Measurements from ENCODE around the gene CREB5. TPM values are rescaled to one million over a fixed set of nuclear protein-coding genes. Genes with fewer than 3 reads are reported as not detected.

Gene CREB5
- total RNA-seq, 4 donors from 2014 or later, result 0.90 to 10.1 (median 4.9) TPM

- in situ Hi-C loops (cut with MboI; ENCODE audit: low sequenced_read_pairs in 4 of 4), result no loop called here
- Histone ChIP-seq H3K27ac (no peak overlapping the region), H3K4me3 (no peak overlapping the region), H3K36me3 (no peaks in the 10 kb centered on the region), H3K4me1 (peaks cover 27 to 42% of the 10 kb centered on the region in 2 donors), H3K9me3 (no peaks in the 10 kb centered on the region), H3K27me3 (no peaks in the 10 kb centered on the region)
- TF ChIP-seq CTCF (IDR thresholded peaks at IDR 0.05 in 4 of 5, conservative IDR thresholded peaks at IDR 0.05 in 1 of 5) (no peak), POLR2A (IDR thresholded peaks at IDR 0.05) (no peak)
- no peak for DNase-seq
- intact Hi-C loops (cut with DNase I; ENCODE audit: low total_unique reads), result no loop called here
- no peak for ATAC-seq
Observed at GRCh38 chr7:28729727-28730126, 317.4 kb downstream of the CREB5 start.

- in situ Hi-C loops (cut with MboI; ENCODE audit: low sequenced_read_pairs in 4 of 4), result no loop called here
- Histone ChIP-seq H3K9me3 (no peaks in the 10 kb centered on the region), H3K4me1 (peaks cover 21 to 30% of the 10 kb centered on the region in 2 donors), H3K36me3 (no peaks in the 10 kb centered on the region), H3K4me3 (no peak overlapping the region), H3K27ac (peak overlapping the region in 1 of 4 donors; percentile 14), H3K27me3 (no peaks in the 10 kb centered on the region)
- TF ChIP-seq CTCF (IDR thresholded peaks at IDR 0.05 in 4 of 5, conservative IDR thresholded peaks at IDR 0.05 in 1 of 5) (no peak), POLR2A (IDR thresholded peaks at IDR 0.05) (no peak)
- no peak for ATAC-seq
- intact Hi-C loops (cut with DNase I; ENCODE audit: low total_unique reads), result no loop called here
- DNase-seq, result no peak
Observed at GRCh38 chr7:28731092-28731658, 318.9 kb downstream of the CREB5 start.

GRCh38 chr7:28732071-28732869 lies 320.0 kb downstream of the CREB5 start:
- TF ChIP-seq POLR2A (IDR thresholded peaks at IDR 0.05) (no peak), CTCF (IDR thresholded peaks at IDR 0.05 in 4 of 5, conservative IDR thresholded peaks at IDR 0.05 in 1 of 5) (no peak)
- intact Hi-C loops (cut with DNase I; ENCODE audit: low total_unique reads) (no loop called here), in situ Hi-C loops (cut with MboI; ENCODE audit: low sequenced_read_pairs in 4 of 4) (no loop called here)
- Histone ChIP-seq H3K4me1 (peaks cover 14 to 25% of the 10 kb centered on the region in 2 donors), H3K9me3 (no peaks in the 10 kb centered on the region), H3K27ac (peak overlapping the region; percentile 8 to 57 (median 52)), H3K27me3 (no peaks in the 10 kb centered on the region), H3K36me3 (no peaks in the 10 kb centered on the region), H3K4me3 (peak overlapping the region in 2 of 4 donors; percentile 17 to 36)
- ATAC-seq (peak; percentile 13 to 53), DNase-seq (no peak)

GRCh38 chr7:28733035-28733434 lies 320.7 kb downstream of the CREB5 start:
- no peak overlapping the region for H3K4me3 ChIP-seq
- intact Hi-C loops (cut with DNase I; ENCODE audit: low total_unique reads), result no loop called here

More at GRCh38 chr7:28733035-28733434, 320.7 kb downstream of the CREB5 start:
- Histone ChIP-seq H3K27me3 (no peaks in the 10 kb centered on the region), H3K36me3 (no peaks in the 10 kb centered on the region), H3K9me3 (no peaks in the 10 kb centered on the region), H3K4me1 (peaks cover 14 to 25% of the 10 kb centered on the region in 2 donors), H3K27ac (peak overlapping the region in 3 of 4 donors; percentile 50 to 57 (median 53))
- in situ Hi-C loops (cut with MboI; ENCODE audit: low sequenced_read_pairs in 4 of 4), result no loop called here
- DNase-seq, result no peak
- no peak for TF ChIP-seq POLR2A (IDR thresholded peaks at IDR 0.05)
- TF ChIP-seq CTCF (IDR thresholded peaks at IDR 0.05 in 4 of 5, conservative IDR thresholded peaks at IDR 0.05 in 1 of 5), result no peak
- ATAC-seq, result peak; percentile 82 to 88

Measured in gastrocnemius medialis (tissue), 4 donors.